Measurements from ENCODE around the gene GPC5.

GRCh38 chr13:91534996-91535395 is 136.6 kb downstream of the GPC5 start:
- TF ChIP-seq KLF13 (tag; IDR thresholded peaks at IDR 0.05; ENCODE audit: borderline replicate concordance, low read depth) = no peak
- TF ChIP-seq CTCF (IDR thresholded peaks at IDR 0.05 in 2 of 3, conservative IDR thresholded peaks at IDR 0.05 in 1 of 3; ENCODE audit: insufficient read depth in 2 of 3, low read depth in 1 of 3, low read length in 3 of 3) = no peak
- no peak for TF ChIP-seq POLR2A (conservative IDR thresholded peaks at IDR 0.05)
- no peak for TF ChIP-seq ZBTB40 (IDR thresholded peaks at IDR 0.05)
- TF ChIP-seq ZBTB40 (CRISPR knock-in tag; IDR thresholded peaks at IDR 0.05) = no peak
- TF ChIP-seq PHF20 (IDR thresholded peaks at IDR 0.05; ENCODE audit: partially characterized antibody) = no peak
- no peak for TF ChIP-seq YY1 (IDR thresholded peaks at IDR 0.05; ENCODE audit: borderline replicate concordance in 1 of 3, control insufficient read depth in 1 of 3, extremely low read depth in 1 of 3, insufficient read depth in 3 of 3, insufficient read length in 1 of 3, insufficient replicate concordance in 2 of 3, low read depth in 1 of 3, low read length in 2 of 3)
- no peak for TF ChIP-seq JUN (IDR thresholded peaks at IDR 0.05; ENCODE audit: borderline replicate concordance, low read depth, low read length)
- TF ChIP-seq JUN (CRISPR knock-in tag; IDR thresholded peaks at IDR 0.05; ENCODE audit: borderline replicate concordance) = no peak
- no peak for TF ChIP-seq ESRRB (CRISPR knock-in tag; IDR thresholded peaks at IDR 0.05; ENCODE audit: borderline replicate concordance)
- TF ChIP-seq KAT2B (IDR thresholded peaks at IDR 0.05; ENCODE audit: low read depth, low read length) = no peak
